GM18508 (cell line): ENCODE data around the gene MAGEL2.

Experiments used
- ATAC-seq: cut with Tn5 transposase; IDR thresholded peaks from one replicate; pipeline ENCODE4 v1.9.1; 2021; ENCODE audit warnings: moderate number of reproducible peaks; ENCODE audit not compliant: insufficient read depth, unreplicated experiment

Gene MAGEL2

GRCh38 chr15:23647421-23648370 is at the start of gene MAGEL2:
MAGEL2 (minus strand) TSS chr15:23647867; CDS start chr15:23647742, 125 bp downstream.
- no peak for ATAC-seq

GRCh38 chr15:23695282-23695681 is 47.6 kb upstream of the MAGEL2 start:
- ATAC-seq: no peak

- ATAC-seq: no peak
Observed at GRCh38 chr15:23694592-23694991, 46.9 kb upstream of the MAGEL2 start.

- no peak for ATAC-seq
Observed at GRCh38 chr15:23690450-23690852, 42.8 kb upstream of the MAGEL2 start.

- ATAC-seq: no peak
Observed at GRCh38 chr15:23690015-23690414, 42.3 kb upstream of the MAGEL2 start.

GRCh38 chr15:23687143-23687470 is 39.4 kb upstream of the MAGEL2 start, which contains the start of gene NDN:
NDN (minus strand) TSS chr15:23687305; CDS start chr15:23687217, 88 bp downstream.
- no peak for ATAC-seq

- ATAC-seq: no peak
Observed at GRCh38 chr15:23686466-23687142, 38.9 kb upstream of the MAGEL2 start.

GRCh38 chr15:23671481-23671880 is 23.8 kb upstream of the MAGEL2 start:
- ATAC-seq: no peak

GRCh38 chr15:23670970-23671369 is 23.3 kb upstream of the MAGEL2 start:
- no peak for ATAC-seq

GRCh38 chr15:23663232-23663631 is 15.6 kb upstream of the MAGEL2 start:
- no peak for ATAC-seq

- no peak for ATAC-seq
Observed at GRCh38 chr15:23648920-23649515, 1.4 kb upstream of the MAGEL2 start.

- no peak for ATAC-seq
Observed at GRCh38 chr15:23647001-23647295, 719 bp downstream of the MAGEL2 start.

- no peak for ATAC-seq
Observed at GRCh38 chr15:23646165-23647000, 1.3 kb downstream of the MAGEL2 start.

GRCh38 chr15:23645371-23646164 is 2.1 kb downstream of the MAGEL2 start:
- no peak for ATAC-seq

GRCh38 chr15:23644829-23645228 is 2.8 kb downstream of the MAGEL2 start:
- ATAC-seq: no peak

- no peak for ATAC-seq
Observed at GRCh38 chr15:23642413-23643044, 5.1 kb downstream of the MAGEL2 start.

GRCh38 chr15:23634181-23634580 is 13.5 kb downstream of the MAGEL2 start:
- no peak for ATAC-seq

- no peak for ATAC-seq
Observed at GRCh38 chr15:23629234-23629805, 18.3 kb downstream of the MAGEL2 start.
